Measurements from ENCODE around the gene NDUFA7. TPM values are rescaled to one million over a fixed set of nuclear protein-coding genes. Genes with fewer than 3 reads are reported as not detected.

The NDUFA7 gene
- total RNA-seq, 1 donor from 2014 or later, result 39.9 TPM

- Mint-ChIP-seq H3K4me3 (ENCODE audit: unreplicated experiment) (no peak overlapping the region), H3K27me3 (ENCODE audit: unreplicated experiment) (peaks cover 7% of the 10 kb centered on the region), H3K36me3 (ENCODE audit: low read depth, unreplicated experiment) (no peaks in the 10 kb centered on the region), H3K27ac (ENCODE audit: unreplicated experiment) (no peak overlapping the region), H3K9me3 (ENCODE audit: unreplicated experiment) (no peaks in the 10 kb centered on the region), H3K4me1 (ENCODE audit: unreplicated experiment) (no peaks in the 10 kb centered on the region)
- DNase-seq (ENCODE audit: low spot score), result no peak
- TF ChIP-seq CTCF (IDR thresholded peaks at IDR 0.05; ENCODE audit: unreplicated experiment), result no peak
Observed at GRCh38 chr19:8262431-8262830, 58.7 kb downstream of the NDUFA7 start.

- DNase-seq (ENCODE audit: low spot score), result no peak
- no peaks in the 10 kb centered on the region for H3K36me3 Mint-ChIP-seq (ENCODE audit: low read depth, unreplicated experiment)
- no peak for TF ChIP-seq CTCF (IDR thresholded peaks at IDR 0.05; ENCODE audit: unreplicated experiment)
- H3K27ac Mint-ChIP-seq (ENCODE audit: unreplicated experiment), result no peak overlapping the region
- H3K4me3 Mint-ChIP-seq (ENCODE audit: unreplicated experiment), result no peak overlapping the region
- no peaks in the 10 kb centered on the region for H3K9me3 Mint-ChIP-seq (ENCODE audit: unreplicated experiment)
- peaks cover 7% of the 10 kb centered on the region for H3K27me3 Mint-ChIP-seq (ENCODE audit: unreplicated experiment)
- no peaks in the 10 kb centered on the region for H3K4me1 Mint-ChIP-seq (ENCODE audit: unreplicated experiment)
Observed at GRCh38 chr19:8261881-8262280, 59.3 kb downstream of the NDUFA7 start.

GRCh38 chr19:8261347-8261746 is 59.8 kb downstream of the NDUFA7 start:
- Mint-ChIP-seq H3K4me1 (ENCODE audit: unreplicated experiment) (no peaks in the 10 kb centered on the region), H3K36me3 (ENCODE audit: low read depth, unreplicated experiment) (no peaks in the 10 kb centered on the region), H3K4me3 (ENCODE audit: unreplicated experiment) (no peak overlapping the region), H3K27me3 (ENCODE audit: unreplicated experiment) (peaks cover 7% of the 10 kb centered on the region), H3K9me3 (ENCODE audit: unreplicated experiment) (no peaks in the 10 kb centered on the region), H3K27ac (ENCODE audit: unreplicated experiment) (no peak overlapping the region)
- DNase-seq (ENCODE audit: low spot score), result no peak
- no peak for TF ChIP-seq CTCF (IDR thresholded peaks at IDR 0.05; ENCODE audit: unreplicated experiment)

Other genes starting within 250 kb of the NDUFA7 start
- gene FBN3, start 171.8 kb downstream of the NDUFA7 start, total RNA-seq (ENCODE audit: unreplicated experiment), result 15.5 TPM
- 34.2 TPM for gene CERS4, start 112.0 kb downstream of the NDUFA7 start, total RNA-seq (ENCODE audit: unreplicated experiment)
- 111 TPM for gene CD320, start 13.0 kb downstream of the NDUFA7 start, total RNA-seq (ENCODE audit: unreplicated experiment)
- gene RPS28, start 121 bp upstream of the NDUFA7 start, total RNA-seq (ENCODE audit: unreplicated experiment), result 1,732 TPM
- 109 TPM for gene KANK3, start 21.9 kb upstream of the NDUFA7 start, total RNA-seq (ENCODE audit: unreplicated experiment)
- gene ANGPTL4, start 42.8 kb upstream of the NDUFA7 start, total RNA-seq (ENCODE audit: unreplicated experiment), result 14.3 TPM
- gene RAB11B, start 69.0 kb upstream of the NDUFA7 start, total RNA-seq (ENCODE audit: unreplicated experiment), result 130 TPM
- gene MARCHF2, start 91.9 kb upstream of the NDUFA7 start, total RNA-seq (ENCODE audit: unreplicated experiment), result 58.2 TPM
- 223 TPM for gene HNRNPM, start 123.6 kb upstream of the NDUFA7 start, total RNA-seq (ENCODE audit: unreplicated experiment)
- not detected for gene PRAM1, start 181.3 kb upstream of the NDUFA7 start, total RNA-seq (ENCODE audit: unreplicated experiment)
- 22.9 TPM for gene ZNF414, start 192.8 kb upstream of the NDUFA7 start, total RNA-seq (ENCODE audit: unreplicated experiment)

All from endothelial cell (in vitro differentiated cells).